Measurements from ENCODE around the gene ZNF77.
A peak's percentile ranks its signal among the peaks of the same experiment; 100 is the strongest.
"Not testable (repeated sequence)": the region's sequence is repeated elsewhere in the genome, so short reads cannot be mapped to it uniquely, and the experiment has no call there.

The ZNF77 gene

GRCh38 chr19:2970201-2970835 is 25.5 kb upstream of the ZNF77 start:
- DNase-seq = no peak

GRCh38 chr19:2969104-2969504 is 24.3 kb upstream of the ZNF77 start:
- DNase-seq = no peak

GRCh38 chr19:2967972-2968371 is 23.2 kb upstream of the ZNF77 start:
- DNase-seq = no peak

GRCh38 chr19:2964874-2965273 is 20.1 kb upstream of the ZNF77 start:
- no peak for DNase-seq

- DNase-seq = not testable (repeated sequence)
Measured at GRCh38 chr19:2963631-2964030, 18.9 kb upstream of the ZNF77 start.

- no peak for DNase-seq
Measured at GRCh38 chr19:2963122-2963521, 18.4 kb upstream of the ZNF77 start.

- DNase-seq = peak; percentile 77
Measured at GRCh38 chr19:2962018-2962670, 17.4 kb upstream of the ZNF77 start.

GRCh38 chr19:2960120-2960519 is 15.3 kb upstream of the ZNF77 start:
- DNase-seq = no peak

- DNase-seq = no peak
Measured at GRCh38 chr19:2957160-2957559, 12.4 kb upstream of the ZNF77 start.

- DNase-seq = no peak
Measured at GRCh38 chr19:2952953-2953481, 8.2 kb upstream of the ZNF77 start.

- peak; percentile 99 for DNase-seq
Measured at GRCh38 chr19:2950286-2951124, 5.7 kb upstream of the ZNF77 start.

GRCh38 chr19:2949939-2950285 is 5.1 kb upstream of the ZNF77 start:
- no peak for DNase-seq

- DNase-seq = no peak
Measured at GRCh38 chr19:2945575-2946184, 909 bp upstream of the ZNF77 start.

- DNase-seq = no peak
Measured at GRCh38 chr19:2944403-2944774, 382 bp downstream of the ZNF77 start.

- no peak for DNase-seq
Measured at GRCh38 chr19:2942928-2943640, 1.7 kb downstream of the ZNF77 start.

GRCh38 chr19:2935863-2936262 is 8.9 kb downstream of the ZNF77 start:
- not testable (repeated sequence) for DNase-seq

GRCh38 chr19:2933490-2933910 is 11.3 kb downstream of the ZNF77 start:
- DNase-seq = no peak

GRCh38 chr19:2927032-2927430 is 17.7 kb downstream of the ZNF77 start:
- DNase-seq = no peak

GRCh38 chr19:2926341-2927031 is 18.3 kb downstream of the ZNF77 start:
- DNase-seq = no peak

- DNase-seq = no peak
Measured at GRCh38 chr19:2923510-2923909, 21.3 kb downstream of the ZNF77 start.

GRCh38 chr19:2922987-2923386 is 21.8 kb downstream of the ZNF77 start:
- no peak for DNase-seq

Measured in fibroblast of skin of back (primary cell).